GM19455 (cell line): ENCODE results near the gene POLR2J2.
"Not testable (repeated sequence)": the region's sequence is repeated elsewhere in the genome, so short reads cannot be mapped to it uniquely, and the experiment has no call there.

Experiments used
- ATAC-seq: cut with Tn5 transposase; IDR thresholded peaks from one replicate; pipeline ENCODE4 v1.9.1; 2021; ENCODE audit not compliant: unreplicated experiment

The POLR2J2 gene

DNA sequence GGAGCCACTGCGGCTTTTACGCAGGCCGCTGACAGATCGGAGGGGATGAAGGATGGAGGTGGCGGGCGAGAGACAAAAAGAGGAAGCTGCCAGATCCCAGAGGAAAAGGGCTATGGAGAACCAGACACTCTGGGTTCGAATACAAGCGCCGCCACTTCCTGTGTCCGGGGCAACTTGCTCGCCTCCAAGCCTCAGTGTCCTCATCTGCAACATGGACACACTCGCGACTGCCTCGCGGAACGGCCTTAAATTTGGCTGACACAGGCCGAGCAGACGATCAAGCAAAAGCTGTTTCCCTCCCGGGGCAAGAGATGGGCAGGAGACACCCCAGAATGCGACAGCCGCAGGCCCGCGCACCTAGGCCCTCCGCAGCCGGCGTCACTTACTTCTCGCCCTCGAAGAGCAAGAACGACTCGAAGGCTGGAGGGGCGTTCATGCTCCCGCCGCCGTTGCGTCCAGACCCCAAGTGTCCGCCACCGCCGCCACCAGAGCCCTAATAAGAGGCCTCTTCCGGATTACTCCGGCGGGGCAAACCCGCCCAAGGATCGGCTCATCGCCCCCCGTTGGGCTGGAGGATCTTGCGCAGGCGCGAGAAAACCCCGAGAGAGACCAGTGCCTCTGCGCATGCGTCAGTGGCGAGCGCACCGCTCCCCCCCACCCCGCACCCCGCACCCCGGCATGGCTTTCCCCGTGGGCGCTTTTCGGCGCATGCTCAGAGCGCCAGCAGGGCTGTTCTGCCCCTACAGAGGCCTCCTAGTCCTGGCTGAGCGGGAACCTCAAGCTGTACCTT is at the start of gene POLR2J2:
Gene POLR2J2 (minus strand): TSS at position 498 of the 790 bp plus-strand sequence. CDS start 62 bp downstream, at position 436.
- peak; percentile 62 for ATAC-seq

DNA sequence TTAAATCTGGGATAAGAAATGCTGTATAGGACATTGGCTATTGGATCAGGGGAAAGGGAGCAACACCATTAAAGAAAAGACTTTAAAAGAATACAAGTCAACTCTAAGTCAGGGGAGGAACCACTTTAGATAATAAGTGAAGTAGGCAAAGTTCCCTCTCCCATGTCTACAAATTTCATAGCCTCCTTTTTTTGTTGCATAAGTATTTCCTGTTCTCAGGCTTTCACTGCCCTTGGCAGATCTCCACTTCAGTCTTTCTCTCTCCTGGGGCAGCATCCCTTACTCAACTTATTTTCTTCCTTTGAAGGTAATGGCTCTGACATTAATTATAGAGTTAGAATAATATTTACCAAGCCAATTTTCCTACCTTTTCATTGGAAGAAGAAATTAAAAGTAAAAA is 47.0 kb upstream of the POLR2J2 start:
- not testable (repeated sequence) for ATAC-seq

GRCh38 chr7:102715718-102716117 is 44.3 kb upstream of the POLR2J2 start:
- peak; percentile 64 for ATAC-seq

GRCh38 chr7:102714774-102715522 is 43.5 kb upstream of the POLR2J2 start:
- ATAC-seq = not testable (repeated sequence)

DNA sequence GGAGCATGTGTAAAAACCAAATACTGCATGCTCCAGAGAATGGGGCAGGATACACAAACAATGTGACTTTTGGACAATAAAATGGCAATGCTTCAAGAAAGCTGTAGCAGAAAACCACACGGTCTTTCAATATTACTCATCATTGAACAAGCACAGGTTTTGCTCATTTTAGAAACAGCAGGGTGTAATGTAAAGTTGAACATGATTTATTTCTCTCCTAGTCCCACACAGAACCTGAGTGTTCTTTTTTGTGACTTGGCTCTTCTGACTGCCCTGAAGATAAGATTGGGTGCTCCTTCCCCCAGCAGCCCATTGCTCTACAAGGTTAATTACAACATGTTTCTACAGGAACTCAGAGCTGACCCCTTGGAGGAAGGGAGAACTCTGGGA is 42.2 kb upstream of the POLR2J2 start:
- peak; percentile 79 for ATAC-seq

- ATAC-seq = peak; percentile 69
These were observed 41.7 kb upstream of the POLR2J2 start for GRCh38 chr7:102713011-102713690.

DNA sequence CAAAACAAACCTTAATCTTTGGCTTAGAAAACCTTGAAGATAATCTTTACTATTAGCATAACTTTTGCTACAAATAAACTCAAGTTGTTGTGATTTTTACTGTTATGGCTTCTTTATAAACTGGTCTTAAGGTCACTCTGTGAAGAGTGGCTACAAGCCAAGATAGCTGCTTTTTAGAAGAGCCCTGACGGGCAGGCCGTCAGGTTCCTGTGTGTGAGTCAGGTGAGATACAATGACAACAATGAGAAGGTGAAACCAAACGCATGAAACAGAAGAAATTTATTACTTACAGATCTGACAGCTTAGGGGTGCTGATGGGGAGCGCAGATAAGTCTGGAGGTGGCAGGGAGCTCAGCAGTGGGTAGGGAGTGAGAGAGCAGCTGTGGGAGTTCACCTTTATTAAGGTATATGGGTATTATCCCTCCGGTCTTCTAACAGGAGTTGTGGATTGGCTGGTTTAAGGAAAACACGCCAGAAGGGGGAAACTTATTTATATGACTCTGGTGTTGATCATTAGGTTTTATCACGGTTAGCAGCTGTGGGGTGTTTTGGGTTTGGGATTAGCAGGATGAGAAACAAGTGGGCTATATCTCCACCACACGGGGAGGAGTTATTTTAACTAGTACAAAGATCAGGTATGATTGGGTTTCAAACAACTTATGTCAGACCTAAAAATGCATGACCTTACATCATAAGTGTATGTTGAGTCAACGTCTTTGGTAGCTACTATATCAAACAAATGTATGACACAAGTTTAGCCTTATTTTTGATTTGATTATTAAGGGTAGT is 27.7 kb upstream of the POLR2J2 start:
- ATAC-seq = not testable (repeated sequence)

GRCh38 chr7:102697642-102698512 is 26.4 kb upstream of the POLR2J2 start:
- not testable (repeated sequence) for ATAC-seq

DNA sequence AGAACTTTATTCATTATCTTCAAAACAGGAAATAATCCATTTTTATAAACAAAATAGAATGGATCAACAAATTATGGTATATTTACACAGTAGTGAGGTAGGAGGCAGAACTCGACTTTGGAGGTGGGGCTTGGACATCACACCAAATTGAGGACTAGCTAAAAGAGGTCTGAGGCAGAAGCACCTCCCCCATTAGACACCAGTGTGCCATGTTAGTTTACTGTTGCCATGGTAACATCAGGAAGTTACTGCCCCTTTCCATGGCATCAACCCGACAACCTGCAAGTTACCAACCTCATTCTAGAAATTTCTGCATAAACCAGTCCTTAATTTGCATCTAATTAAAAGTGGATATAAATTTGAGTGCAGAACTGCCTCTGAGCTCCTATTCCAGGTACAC is 24.5 kb upstream of the POLR2J2 start:
- ATAC-seq = not testable (repeated sequence)

GRCh38 chr7:102695033-102695552 is 23.6 kb upstream of the POLR2J2 start:
- not testable (repeated sequence) for ATAC-seq

- not testable (repeated sequence) for ATAC-seq
These were observed 22.5 kb upstream of the POLR2J2 start for GRCh38 chr7:102694008-102694407.

- not testable (repeated sequence) for ATAC-seq
These were observed 19.1 kb upstream of the POLR2J2 start for GRCh38 chr7:102690602-102691001.

DNA sequence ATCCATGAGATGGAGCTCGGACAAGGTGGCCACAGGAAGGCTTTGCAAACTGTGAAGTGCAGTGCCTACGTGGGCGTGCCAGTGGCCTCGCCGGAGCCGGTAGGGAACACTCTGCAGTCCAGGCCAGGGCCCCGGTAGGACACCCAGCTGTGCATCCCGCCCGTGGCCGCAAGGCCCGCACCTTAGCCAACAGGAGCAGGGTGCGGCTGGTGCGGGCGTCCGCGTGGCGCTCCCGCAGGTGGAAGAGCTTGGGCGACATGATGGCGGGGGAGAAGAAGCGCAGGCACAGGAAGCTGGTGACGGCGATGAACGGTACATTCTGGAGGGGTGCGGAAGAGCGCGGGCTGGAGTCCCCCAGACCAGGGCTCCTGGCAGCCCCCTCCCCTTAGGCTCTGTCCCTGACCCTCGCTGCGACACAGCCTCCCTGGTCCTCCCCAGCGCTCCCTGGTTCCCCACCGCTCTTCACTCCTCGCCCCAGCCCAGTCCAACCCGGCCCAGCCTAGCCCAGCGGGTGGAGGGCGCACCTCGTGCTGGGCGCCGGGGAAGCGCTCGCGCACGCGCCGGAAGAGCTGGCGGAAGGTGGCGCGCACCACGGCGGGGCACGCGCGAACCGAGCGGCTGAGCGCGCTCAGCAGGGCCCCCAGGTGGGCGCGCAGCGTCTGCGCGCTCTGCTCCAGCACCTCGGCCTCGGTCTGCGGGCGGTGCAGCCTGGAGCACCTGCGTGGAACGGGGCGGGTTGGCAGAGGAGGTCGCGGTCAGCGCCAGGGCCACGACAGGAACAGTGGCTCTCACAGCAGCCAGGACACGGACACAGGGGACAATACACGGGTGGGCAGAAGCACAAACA is 18.2 kb upstream of the POLR2J2 start:
- ATAC-seq = peak; percentile 61

DNA sequence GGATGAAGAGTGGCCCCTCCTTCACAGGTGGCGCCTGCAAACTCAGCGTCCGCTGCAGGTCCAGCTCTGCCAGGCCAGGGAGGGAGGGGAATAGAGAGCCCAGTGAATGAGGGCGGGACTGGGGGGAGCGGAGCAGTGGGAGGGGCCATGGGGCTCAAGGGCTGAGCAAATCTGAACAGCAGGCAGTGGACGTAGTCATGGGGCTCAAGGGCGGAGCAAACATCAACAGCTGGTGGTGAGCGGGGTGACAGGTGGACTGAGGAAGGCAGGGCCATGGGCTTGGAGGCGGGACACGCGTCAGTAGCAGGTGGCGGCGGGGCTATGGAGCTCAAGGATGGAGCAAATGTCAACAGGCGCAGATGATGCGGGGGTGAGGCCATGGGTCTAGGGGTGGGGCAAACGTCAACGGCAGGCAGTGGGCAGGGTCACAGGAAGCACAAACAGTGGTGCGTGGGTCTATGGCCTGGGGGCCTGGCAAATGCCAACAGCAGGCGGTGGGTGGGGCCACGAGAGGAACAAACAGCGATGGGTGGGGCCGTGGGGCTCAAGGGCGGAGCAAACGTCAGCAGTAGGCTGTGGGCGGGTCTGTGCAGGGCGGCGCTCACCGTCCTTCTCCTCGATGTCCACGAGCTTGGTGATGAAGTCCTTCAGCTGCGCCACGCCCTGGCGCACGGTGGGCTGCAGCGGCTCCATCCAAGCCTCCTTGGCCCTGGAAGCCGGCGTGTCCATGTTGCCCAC is 17.0 kb upstream of the POLR2J2 start:
- peak; percentile 86 for ATAC-seq

DNA sequence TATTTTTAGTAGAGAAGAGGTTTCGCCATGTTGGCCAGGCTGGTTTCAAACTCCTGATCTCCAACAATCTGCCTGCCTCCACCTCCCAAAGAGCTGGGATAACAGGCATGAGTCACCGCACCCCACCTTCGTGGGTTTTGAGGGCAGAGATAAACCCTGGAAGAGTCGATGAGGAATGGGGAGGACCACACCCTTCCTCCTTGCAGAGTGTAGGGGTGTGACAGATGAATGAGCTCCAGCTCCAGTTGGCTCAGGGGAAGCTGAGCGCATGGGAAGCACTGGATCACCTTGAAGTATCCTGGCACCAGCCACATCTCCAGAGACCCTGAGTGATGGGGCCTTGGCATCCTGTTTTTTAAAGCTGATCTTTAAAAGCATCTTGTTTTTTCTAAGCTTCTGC is 11.1 kb upstream of the POLR2J2 start:
- not testable (repeated sequence) for ATAC-seq

- not testable (repeated sequence) for ATAC-seq
These were observed 9.3 kb upstream of the POLR2J2 start for GRCh38 chr7:102680780-102681179.

- ATAC-seq = not testable (repeated sequence)
These were observed 4.1 kb upstream of the POLR2J2 start for GRCh38 chr7:102675545-102675944.
